Immature natural killer cell (primary cell): ENCODE data around the gene RANBP1. TPM values are rescaled to one million over a fixed set of nuclear protein-coding genes. Genes with fewer than 3 reads are reported as not detected.
"Not testable (repeated sequence)": the region's sequence is repeated elsewhere in the genome, so short reads cannot be mapped to it uniquely, and the experiment has no call there.

Source experiments
- DNase-seq, 3 donors: peaks; one replicate each; pipeline ENCODE4 v3.0.0; 2022; ENCODE audit warnings: mixed read lengths in 1 of 3
- H3K27ac Mint-ChIP-seq, 6 donors: one replicate each; pipeline ENCODE4 v1.8.0; 2020; ENCODE audit warnings: mixed read lengths in 6 of 6, mild to moderate bottlenecking in 5 of 6, inconsistent platforms in 4 of 6, moderate library complexity in 3 of 6
- H3K27me3 Mint-ChIP-seq, 3 donors: one replicate each; pipeline ENCODE4 v1.8.0; 2020 to 2021; ENCODE audit warnings: low read depth in 3 of 3, mild to moderate bottlenecking in 3 of 3, mixed read lengths in 3 of 3, moderate library complexity in 3 of 3, inconsistent platforms in 1 of 3
- H3K36me3 Mint-ChIP-seq, 3 donors: one replicate each; pipeline ENCODE4 v1.8.0; 2020; ENCODE audit warnings: mixed read lengths in 3 of 3, inconsistent platforms in 2 of 3, mild to moderate bottlenecking in 2 of 3
- H3K4me1 Mint-ChIP-seq, 2 donors: one replicate each; pipeline ENCODE4 v1.8.0; 2020; ENCODE audit warnings: inconsistent platforms in 2 of 2, mild to moderate bottlenecking in 2 of 2, mixed read lengths in 2 of 2, moderate library complexity in 1 of 2
- H3K4me3 Mint-ChIP-seq, 5 donors: one replicate each; pipeline ENCODE4 v1.8.0; 2020; ENCODE audit warnings: mild to moderate bottlenecking in 5 of 5, mixed read lengths in 5 of 5, inconsistent platforms in 3 of 5, moderate library complexity in 3 of 5
- H3K9me3 Mint-ChIP-seq, 6 donors: one replicate each; pipeline ENCODE4 v1.8.0; 2020; ENCODE audit warnings: mild to moderate bottlenecking in 6 of 6, mixed read lengths in 6 of 6, inconsistent platforms in 4 of 6, moderate library complexity in 3 of 6
- polyA plus RNA-seq, 3 donors: library from polyadenylated mRNA; unstranded; fragments of 300-500 nt; fragmentation: Illumina TruSeq; gene quantifications; one replicate each; pipeline ENCODE4 v1.2.3, GENCODE V29; 2021

RANBP1 gene
- polyA plus RNA-seq, result 100 to 1,000 TPM in 1 of 3 donors, 10 to 100 TPM in 2; 90.4 to 111 (median 92.4) TPM

- DNase-seq, result no peak
- H3K9me3 Mint-ChIP-seq, result no peaks in the 10 kb centered on the region
- peak within 1 kb of the TSS; percentile 68 to 95 (median 87) for H3K27ac Mint-ChIP-seq
- H3K27me3 Mint-ChIP-seq, result peaks cover 3 to 17% (median 13%) of the 10 kb centered on the region in 3 donors
- peaks cover 0 to 7% (median 3%) of the 10 kb centered on the region in 3 donors for H3K36me3 Mint-ChIP-seq
- peaks cover 38 to 39% of the 10 kb centered on the region in 2 donors for H3K4me1 Mint-ChIP-seq
- peak within 1 kb of the TSS; percentile 85 to 92 (median 89) for H3K4me3 Mint-ChIP-seq
Observed at GRCh38 chr22:20115691-20116375, at the start of gene RANBP1. Gene RANBP1 (plus strand): TSS chr22:20116104. CDS start chr22:20116185, 81 bp downstream.

GRCh38 chr22:20066617-20067383 is 49.1 kb upstream of the RANBP1 start:
- Mint-ChIP-seq H3K4me3 (no peak overlapping the region), H3K4me1 (peaks cover 11 to 12% of the 10 kb centered on the region in 2 donors), H3K27me3 (peaks cover 0 to 2% (median 0%) of the 10 kb centered on the region in 3 donors), H3K9me3 (no peaks in the 10 kb centered on the region), H3K27ac (peak overlapping the region in 3 of 6 donors; percentile 1 to 71 (median 13)), H3K36me3 (peaks cover 0 to 9% (median 0%) of the 10 kb centered on the region in 3 donors)
- no peak for DNase-seq

GRCh38 chr22:20067384-20067682 is 48.6 kb upstream of the RANBP1 start:
- H3K36me3 Mint-ChIP-seq, H3K4me3 Mint-ChIP-seq, H3K27me3 Mint-ChIP-seq, H3K9me3 Mint-ChIP-seq, H3K27ac Mint-ChIP-seq, DNase-seq: not testable (repeated sequence)
- H3K4me1 Mint-ChIP-seq, result peaks cover 11 to 12% of the 10 kb centered on the region in 2 donors

- Mint-ChIP-seq H3K4me3 (no peak overlapping the region), H3K27me3 (peaks cover 0 to 2% (median 0%) of the 10 kb centered on the region in 3 donors), H3K4me1 (peaks cover 4 to 5% of the 10 kb centered on the region in 2 donors), H3K36me3 (peaks cover 0 to 4% (median 0%) of the 10 kb centered on the region in 3 donors), H3K27ac (no peak overlapping the region), H3K9me3 (no peaks in the 10 kb centered on the region)
- DNase-seq, result no peak
Observed at GRCh38 chr22:20068640-20069039, 47.3 kb upstream of the RANBP1 start.

- no peak for DNase-seq
- Mint-ChIP-seq H3K9me3 (no peaks in the 10 kb centered on the region), H3K36me3 (peaks cover 0 to 4% (median 0%) of the 10 kb centered on the region in 3 donors), H3K4me3 (no peak overlapping the region), H3K27ac (no peak overlapping the region), H3K4me1 (no peaks in the 10 kb centered on the region), H3K27me3 (peaks cover 0 to 2% (median 0%) of the 10 kb centered on the region in 3 donors)
Observed at GRCh38 chr22:20069331-20070042, 46.4 kb upstream of the RANBP1 start.

GRCh38 chr22:20071524-20071972 is 44.4 kb upstream of the RANBP1 start:
- Mint-ChIP-seq H3K36me3 (no peaks in the 10 kb centered on the region), H3K4me1 (no peaks in the 10 kb centered on the region), H3K27me3 (peaks cover 0 to 2% (median 0%) of the 10 kb centered on the region in 3 donors), H3K9me3 (no peaks in the 10 kb centered on the region), H3K4me3 (no peak overlapping the region), H3K27ac (no peak overlapping the region)
- no peak for DNase-seq

GRCh38 chr22:20076627-20077172 is 39.2 kb upstream of the RANBP1 start:
- peaks cover 0 to 11% (median 6%) of the 10 kb centered on the region in 3 donors for H3K27me3 Mint-ChIP-seq
- peaks cover 12 to 14% of the 10 kb centered on the region in 2 donors for H3K4me1 Mint-ChIP-seq
- H3K9me3 Mint-ChIP-seq, result no peaks in the 10 kb centered on the region
- H3K4me3 Mint-ChIP-seq, result peak overlapping the region in 4 of 5 donors; percentile 13 to 59 (median 36)
- DNase-seq, result no peak
- peak overlapping the region in 2 of 6 donors; percentile 17 to 66 for H3K27ac Mint-ChIP-seq
- no peaks in the 10 kb centered on the region for H3K36me3 Mint-ChIP-seq

GRCh38 chr22:20079745-20080444 is 36.0 kb upstream of the RANBP1 start, which contains the start of gene DGCR8:
Gene DGCR8 (plus strand): TSS chr22:20080241. CDS start chr22:20085964, 5,723 bp downstream.
- peak within 1 kb of the TSS; percentile 72 to 93 (median 82) for H3K27ac Mint-ChIP-seq
- peak; percentile 77 to 81 (median 79) for DNase-seq
- no peaks in the 10 kb centered on the region for H3K9me3 Mint-ChIP-seq
- peaks cover 40 to 41% of the 10 kb centered on the region in 2 donors for H3K4me1 Mint-ChIP-seq
- H3K27me3 Mint-ChIP-seq, result peaks cover 0 to 11% (median 7%) of the 10 kb centered on the region in 3 donors
- H3K36me3 Mint-ChIP-seq, result no peaks in the 10 kb centered on the region
- peak within 1 kb of the TSS; percentile 88 to 95 (median 89) for H3K4me3 Mint-ChIP-seq

- H3K4me3 Mint-ChIP-seq, result peak overlapping the region; percentile 78 to 88 (median 84)
- no peaks in the 10 kb centered on the region for H3K9me3 Mint-ChIP-seq
- H3K27ac Mint-ChIP-seq, result peak overlapping the region; percentile 72 to 89 (median 81)
- peak; percentile 72 to 74 (median 74) for DNase-seq
- H3K36me3 Mint-ChIP-seq, result peaks cover 0 to 2% (median 0%) of the 10 kb centered on the region in 3 donors
- peaks cover 41 to 45% of the 10 kb centered on the region in 2 donors for H3K4me1 Mint-ChIP-seq
- peaks cover 0 to 11% (median 7%) of the 10 kb centered on the region in 3 donors for H3K27me3 Mint-ChIP-seq
Observed at GRCh38 chr22:20080445-20080775, 35.5 kb upstream of the RANBP1 start.

GRCh38 chr22:20080776-20081654 is 34.9 kb upstream of the RANBP1 start:
- peak in 1 of 3 donors; percentile 13 for DNase-seq
- H3K4me1 Mint-ChIP-seq, result peaks cover 41 to 51% of the 10 kb centered on the region in 2 donors
- peak overlapping the region; percentile 78 to 88 (median 84) for H3K4me3 Mint-ChIP-seq
- H3K27ac Mint-ChIP-seq, result peak overlapping the region; percentile 72 to 89 (median 81)
- peaks cover 0 to 2% (median 2%) of the 10 kb centered on the region in 3 donors for H3K36me3 Mint-ChIP-seq
- H3K27me3 Mint-ChIP-seq, result peaks cover 0 to 13% (median 7%) of the 10 kb centered on the region in 3 donors
- no peaks in the 10 kb centered on the region for H3K9me3 Mint-ChIP-seq

- Mint-ChIP-seq H3K4me1 (peaks cover 58 to 73% of the 10 kb centered on the region in 2 donors), H3K9me3 (no peaks in the 10 kb centered on the region), H3K27ac (peak overlapping the region; percentile 7 to 57 (median 42)), H3K36me3 (peaks cover 6 to 21% (median 19%) of the 10 kb centered on the region in 3 donors), H3K4me3 (peak overlapping the region in 4 of 5 donors; percentile 8 to 58 (median 28)), H3K27me3 (peaks cover 6 to 14% (median 7%) of the 10 kb centered on the region in 3 donors)
- DNase-seq, result no peak
Observed at GRCh38 chr22:20083157-20083890, 32.6 kb upstream of the RANBP1 start.
